KOPT-K1 (cell line): ENCODE data around the gene ZNF384.
A peak's percentile ranks its signal among the peaks of the same experiment; 100 is the strongest.

Experiments used
- H3K27ac ChIP-seq: fragments of 200-600 bp; sonication (generic); 2 replicates; pipeline ENCODE4 v1.5.1; 2016; ENCODE audit warnings: antibody characterized with exemption, mild to moderate bottlenecking, low read depth, low read length; ENCODE audit not compliant: poor library complexity, severe bottlenecking
- H3K36me3 ChIP-seq: fragments of 200-600 bp; sonication (generic); 2 replicates; pipeline ENCODE4 v1.5.1; 2017; ENCODE audit warnings: antibody characterized with exemption, mild to moderate bottlenecking, low read length, moderate library complexity; ENCODE audit not compliant: insufficient read depth
- H3K9me3 ChIP-seq: fragments of 200-600 bp; sonication (generic); 2 replicates; pipeline ENCODE4 v1.5.1; 2017; ENCODE audit warnings: antibody characterized with exemption, low read length, mild to moderate bottlenecking; ENCODE audit not compliant: insufficient read depth, poor library complexity, severe bottlenecking

The ZNF384 gene

GRCh38 chr12:6630736-6631135, 58.4 kb downstream of the ZNF384 start:
- Histone ChIP-seq H3K27ac (peak overlapping the region; percentile 93), H3K36me3 (no peaks in the 10 kb centered on the region), H3K9me3 (no peaks in the 10 kb centered on the region)

GRCh38 chr12:6627616-6628015, 61.6 kb downstream of the ZNF384 start:
- peaks cover 6% of the 10 kb centered on the region; the same call in 1 of the 2 replicates for H3K36me3 ChIP-seq
- no peaks in the 10 kb centered on the region for H3K9me3 ChIP-seq
- peak overlapping the region; percentile 74 for H3K27ac ChIP-seq

GRCh38 chr12:6626654-6627283, 62.4 kb downstream of the ZNF384 start:
- H3K36me3 ChIP-seq, result peaks cover 6% of the 10 kb centered on the region; the same call in 1 of the 2 replicates
- peak overlapping the region; percentile 74 for H3K27ac ChIP-seq
- no peaks in the 10 kb centered on the region for H3K9me3 ChIP-seq

- Histone ChIP-seq H3K27ac (peak overlapping the region; percentile 80), H3K9me3 (no peaks in the 10 kb centered on the region), H3K36me3 (peaks cover 26% of the 10 kb centered on the region)
These were observed 68.3 kb downstream of the ZNF384 start for GRCh38 chr12:6620885-6621274.

GRCh38 chr12:6620137-6620884, 68.9 kb downstream of the ZNF384 start:
- Histone ChIP-seq H3K36me3 (peaks cover 26% of the 10 kb centered on the region), H3K9me3 (no peaks in the 10 kb centered on the region), H3K27ac (peak overlapping the region; percentile 80)

GRCh38 chr12:6618483-6619225, 70.5 kb downstream of the ZNF384 start:
- Histone ChIP-seq H3K27ac (no peak overlapping the region), H3K36me3 (peaks cover 25% of the 10 kb centered on the region), H3K9me3 (no peaks in the 10 kb centered on the region)
